PFSK-1 (cell line): ENCODE results near the gene CYB5R3.

Experiments
- FOXP2 ChIP-seq: optimal IDR thresholded peaks from 2 replicates; pipeline ENCODE3; 2011; ENCODE audit warnings: borderline replicate concordance, control low read depth, inconsistent platforms; ENCODE audit not compliant: insufficient read depth; ENCODE audit errors: extremely low read length, extremely low read depth
- POLR2AphosphoS5 ChIP-seq: IDR thresholded peaks from 2 replicates; pipeline ENCODE4 v1.6.1; 2012; ENCODE audit warnings: low read depth, mild to moderate bottlenecking, control low read depth, low read length, moderate library complexity
- TAF1 ChIP-seq: IDR thresholded peaks from 2 replicates; pipeline ENCODE4 v1.6.1; 2012; ENCODE audit warnings: low read length, control low read depth, borderline replicate concordance; ENCODE audit not compliant: insufficient read depth

DNA sequence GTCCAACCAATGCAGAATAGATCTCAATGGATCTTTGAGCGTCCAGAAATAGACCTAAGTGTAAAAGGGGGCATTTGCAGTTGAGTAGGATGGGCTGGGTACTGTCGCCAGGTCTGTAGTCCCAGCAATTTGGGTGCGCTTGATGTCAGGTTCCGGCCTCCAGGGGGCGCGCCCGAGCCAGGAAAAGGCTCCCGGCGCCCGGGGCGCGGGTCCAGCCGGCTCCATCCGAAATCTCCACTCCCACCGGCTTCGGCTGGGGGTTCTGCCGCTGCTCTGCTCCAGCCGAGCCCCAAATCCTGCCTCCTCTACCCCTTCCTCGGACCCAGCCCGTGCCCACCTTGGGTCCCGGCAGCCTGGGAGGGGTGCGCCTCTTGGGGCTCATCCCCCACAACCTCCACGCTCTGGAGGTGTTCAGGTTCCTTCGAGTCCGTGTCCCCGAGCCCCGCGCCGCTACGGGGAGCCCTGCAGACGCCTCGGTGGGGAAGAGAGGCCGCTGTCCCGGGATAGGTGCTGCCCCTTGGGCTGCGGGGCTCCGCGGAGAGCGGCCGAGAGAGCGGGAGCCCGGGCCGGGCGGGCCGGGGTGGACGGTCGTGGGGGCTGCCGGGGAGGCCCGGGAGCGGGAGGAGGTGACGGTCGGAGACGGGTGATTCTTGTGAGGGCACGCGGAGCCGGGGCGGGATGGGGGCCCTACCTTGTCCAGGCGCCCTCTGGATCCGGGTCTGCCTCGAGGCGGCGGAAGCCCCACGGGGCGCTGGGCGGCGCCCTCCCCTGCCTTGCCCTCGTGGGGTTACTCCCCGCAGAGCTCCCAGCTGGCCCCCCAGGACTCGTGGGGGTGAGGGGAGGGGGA, 13.0 kb upstream of the CYB5R3 start:
- TF ChIP-seq POLR2AphosphoS5 = no peak
- no peak for TF ChIP-seq FOXP2
- TF ChIP-seq TAF1 = no peak
